ENCODE measurements around the gene AMACR.

The AMACR gene

GRCh38 chr5:34007621-34008600 lies at the start of gene AMACR:
Gene AMACR (minus strand): TSS chr5:34008050. CDS start chr5:34008019, 31 bp downstream.
- DNase-seq (ENCODE audit: low read depth in 3 of 3): peak; percentile 63 to 84 (median 81)

- DNase-seq (ENCODE audit: low read depth in 3 of 3): no peak
Observed at GRCh38 chr5:34057569-34057968, 49.7 kb upstream of the AMACR start.

- no peak for DNase-seq (ENCODE audit: low read depth in 3 of 3)
Observed at GRCh38 chr5:34057118-34057517, 49.3 kb upstream of the AMACR start.

- DNase-seq (ENCODE audit: low read depth in 3 of 3): no peak
Observed at GRCh38 chr5:34055667-34056066, 47.8 kb upstream of the AMACR start.

- DNase-seq (ENCODE audit: low read depth in 3 of 3): no peak
Observed at GRCh38 chr5:34054400-34054729, 46.5 kb upstream of the AMACR start.

- no peak for DNase-seq (ENCODE audit: low read depth in 3 of 3)
Observed at GRCh38 chr5:34053571-34054399, 45.9 kb upstream of the AMACR start.

GRCh38 chr5:34053133-34053532 lies 45.3 kb upstream of the AMACR start:
- no peak for DNase-seq (ENCODE audit: low read depth in 3 of 3)

GRCh38 chr5:34051374-34051980 lies 43.6 kb upstream of the AMACR start:
- DNase-seq (ENCODE audit: low read depth in 3 of 3): no peak

- DNase-seq (ENCODE audit: low read depth in 3 of 3): no peak
Observed at GRCh38 chr5:34047774-34048572, 40.1 kb upstream of the AMACR start.

- no peak for DNase-seq (ENCODE audit: low read depth in 3 of 3)
Observed at GRCh38 chr5:34047143-34047542, 39.3 kb upstream of the AMACR start.

GRCh38 chr5:34045996-34046395 lies 38.1 kb upstream of the AMACR start:
- no peak for DNase-seq (ENCODE audit: low read depth in 3 of 3)

GRCh38 chr5:34045023-34045422 lies 37.2 kb upstream of the AMACR start:
- DNase-seq (ENCODE audit: low read depth in 3 of 3): no peak

- no peak for DNase-seq (ENCODE audit: low read depth in 3 of 3)
Observed at GRCh38 chr5:34043099-34043876, 35.4 kb upstream of the AMACR start, which contains the start of gene C1QTNF3. Gene C1QTNF3 (minus strand): TSS chr5:34043213. CDS start chr5:34043125, 88 bp downstream.

- no peak for DNase-seq (ENCODE audit: low read depth in 3 of 3)
Observed at GRCh38 chr5:34042321-34042720, 34.5 kb upstream of the AMACR start.

- DNase-seq (ENCODE audit: low read depth in 3 of 3): no peak
Observed at GRCh38 chr5:34041247-34041972, 33.6 kb upstream of the AMACR start.

GRCh38 chr5:34040472-34040871 lies 32.6 kb upstream of the AMACR start:
- no peak for DNase-seq (ENCODE audit: low read depth in 3 of 3)

GRCh38 chr5:34039398-34040157 lies 31.7 kb upstream of the AMACR start:
- no peak for DNase-seq (ENCODE audit: low read depth in 3 of 3)

GRCh38 chr5:34038838-34039237 lies 31.0 kb upstream of the AMACR start:
- DNase-seq (ENCODE audit: low read depth in 3 of 3): no peak

GRCh38 chr5:34038390-34038789 lies 30.5 kb upstream of the AMACR start:
- DNase-seq (ENCODE audit: low read depth in 3 of 3): no peak

Measured in stimulated activated CD4-positive, alpha-beta T cell treated with anti-CD3 and anti-CD28 coated beads, TNF-alpha, amount 100 ng/mL, for 48 hours (primary cell).